H1 (cell line): ENCODE results near the gene FGD4. TPM values are rescaled to one million over a fixed set of nuclear protein-coding genes. Genes with fewer than 3 reads are reported as not detected.

Experiments
- FOSL1 ChIP-seq: IDR thresholded peaks from 2 replicates; pipeline ENCODE4 v1.6.1; 2011; ENCODE audit warnings: mild to moderate bottlenecking, low read depth, low read length, moderate library complexity; ENCODE audit not compliant: insufficient read depth
- SIX5 ChIP-seq: IDR thresholded peaks from 2 replicates; pipeline ENCODE4 v1.6.1; 2011; ENCODE audit warnings: mild to moderate bottlenecking, low read depth, low read length
- TAF7 ChIP-seq: optimal IDR thresholded peaks from 2 replicates; pipeline ENCODE3; 2011; ENCODE audit warnings: low read depth, mild to moderate bottlenecking, inconsistent platforms, low read length, moderate library complexity, borderline replicate concordance
- polyA plus RNA-seq, 7 experiments: library from polyadenylated mRNA; depleted of rRNA in 3 of 7; stranded (reverse) in 5 of 7; unstranded in 2 of 7; fragments of >200 nt in 5 of 7; fragments of 200-250 nt in 2 of 7; gene quantifications; 1 replicate in 5 of 7; 2 replicates in 1 of 7; 4 replicates in 1 of 7; pipeline versions ENCODE4 v1.2.1 to v1.2.3, GENCODE V29; 2011 to 2013; ENCODE audit warnings: missing spikeins in 2 of 7, mixed read lengths in 2 of 7
- total RNA-seq: library from RNA; stranded (reverse); fragmentation: NEBNext Ultra II Directional; extraction: Animal tissue kit (Norgen Biotek cat#: 25700); gene quantifications from 2 replicates; pipeline ENCODE4 v1.2.1, GENCODE V29; 2021

Gene FGD4
- total and polyA plus RNA-seq, 2 of the 8 experiments (the other 6 are each of a cell fraction or from before 2014, with no cell fraction given) = 8.5 to 48.2 TPM

DNA sequence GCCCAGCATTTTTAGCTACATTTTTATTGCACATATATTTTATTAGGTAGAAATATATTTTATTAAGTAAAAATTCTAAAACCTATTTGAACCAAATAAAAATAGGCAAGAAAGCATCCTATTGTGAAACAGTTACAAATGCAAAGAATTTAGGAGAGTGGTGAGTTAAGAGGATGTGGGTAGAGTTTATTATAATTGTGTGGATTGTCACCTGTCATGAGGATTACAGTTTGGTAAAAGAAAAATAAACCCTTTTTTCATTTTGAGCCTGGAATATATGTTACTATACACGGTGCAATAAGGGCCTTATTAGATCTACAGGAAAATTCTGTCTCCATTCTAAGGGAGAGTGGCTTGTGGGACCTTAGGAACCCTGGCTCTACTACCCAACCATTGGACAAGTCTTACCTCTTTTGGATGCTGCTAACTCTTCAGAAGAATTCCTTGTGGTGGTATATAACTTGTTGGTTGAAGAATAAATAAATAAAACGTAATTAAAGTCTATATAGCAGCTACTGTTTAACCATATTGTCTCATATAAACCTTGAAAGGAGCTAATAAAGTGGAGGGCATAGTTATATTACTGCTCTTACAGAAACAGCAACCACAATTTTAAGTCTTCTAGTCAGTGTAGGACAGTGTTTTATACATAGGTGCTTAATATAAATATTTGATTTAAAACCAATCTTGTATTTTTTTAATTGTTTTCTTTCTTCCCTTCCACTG is 67.8 kb downstream of the FGD4 start (continued):
- no peak for TF ChIP-seq FOSL1
- no peak for TF ChIP-seq SIX5
- no peak for TF ChIP-seq TAF7
- TF ChIP-seq, all 59 proteins: peak for 0
